Smooth muscle cell (in vitro differentiated cells): ENCODE results near the gene CDK6. TPM values are rescaled to one million over a fixed set of nuclear protein-coding genes. Genes with fewer than 3 reads are reported as not detected.
A peak's percentile ranks its signal among the peaks of the same experiment; 100 is the strongest.
"Not testable (repeated sequence)": the region's sequence is repeated elsewhere in the genome, so short reads cannot be mapped to it uniquely, and the experiment has no call there.

ENCODE experiments used
- DNase-seq: peaks from one replicate; lab custom pipeline; 2025; ENCODE audit not compliant: unreplicated experiment; lab: John Stamatoyannopoulos, UW
- H2AFZ ChIP-seq: fragments of 200-600 bp; sonication (generic); 2 replicates; pipeline ENCODE4 v1.6.0; 2016; ENCODE audit warnings: antibody characterized with exemption, low read depth, mild to moderate bottlenecking
- H3F3A ChIP-seq: fragments of 200-600 bp; sonication (generic); 2 replicates; pipeline ENCODE4 v1.6.0; 2017; ENCODE audit warnings: antibody characterized with exemption, low read depth
- H3K27ac ChIP-seq: fragments of 200-600 bp; sonication (generic); 2 replicates; pipeline ENCODE4 v1.5.1; 2016; ENCODE audit warnings: low read depth, mild to moderate bottlenecking
- H3K27me3 ChIP-seq: fragments of 200-600 bp; sonication (generic); 2 replicates; pipeline ENCODE4 v1.6.1; 2016; ENCODE audit warnings: low read depth, mild to moderate bottlenecking
- H3K36me3 ChIP-seq: fragments of 200-600 bp; sonication (generic); 2 replicates; pipeline ENCODE4 v1.5.1; 2016; ENCODE audit warnings: low read depth
- H3K4me1 ChIP-seq: fragments of 200-600 bp; sonication (generic); 2 replicates; pipeline ENCODE4 v1.5.1; 2016; ENCODE audit warnings: low read depth
- H3K4me2 ChIP-seq: fragments of 200-600 bp; sonication (generic); 2 replicates; pipeline ENCODE4 v1.6.0; 2016; ENCODE audit warnings: mild to moderate bottlenecking
- H3K4me3 ChIP-seq: fragments of 200-600 bp; sonication (generic); 2 replicates; pipeline ENCODE4 v1.5.1; 2016; ENCODE audit warnings: mild to moderate bottlenecking
- H3K79me2 ChIP-seq: fragments of 200-600 bp; sonication (generic); 2 replicates; pipeline ENCODE4 v1.6.0; 2016; ENCODE audit warnings: low read depth, mild to moderate bottlenecking
- H3K9ac ChIP-seq: fragments of 200-600 bp; sonication (generic); 2 replicates; pipeline ENCODE4 v1.6.0; 2016; ENCODE audit warnings: low read depth
- H3K9me3 ChIP-seq: fragments of 200-600 bp; sonication (generic); replicated peaks from 2 replicates; pipeline ENCODE4 v1.5.1; 2016; ENCODE audit warnings: low read depth
- H4K20me1 ChIP-seq: fragments of 200-600 bp; sonication (generic); 2 replicates; pipeline ENCODE4 v1.6.0; 2016; ENCODE audit warnings: low read depth
- WGBS: methylation state at CpG from one replicate; pipeline ENCODE4 v1.1.7; 2016; ENCODE audit warnings: low lambda C conversion rate; 5-methylcytosine and 5-hydroxymethylcytosine counted together
- polyA plus RNA-seq: library from polyadenylated mRNA; unstranded; fragments of >200 nt; fragmentation: Nextera tagmentation; extraction: Ambion mirVana; gene quantifications from 2 replicates; pipeline ENCODE4 v1.2.1, GENCODE V29; 2016
- total RNA-seq: library from RNA; depleted of rRNA; stranded (reverse); fragments of >200 nt; gene quantifications from 2 replicates; pipeline ENCODE4 v1.2.3, GENCODE V29; 2014
- TF ChIP-seq, protein P1 (sequence below): fragments of 200-600 bp; sonication (generic); IDR thresholded peaks from 2 replicates; pipeline ENCODE4 v1.5.1; 2017; ENCODE audit warnings: borderline replicate concordance, mild to moderate bottlenecking, antibody characterized with exemption; ENCODE audit not compliant: insufficient read depth, poor library complexity, severe bottlenecking

The CDK6 gene
- total and polyA plus RNA-seq, 2 experiments from 2014 or later: 34.2 to 99.2 TPM

DNA sequence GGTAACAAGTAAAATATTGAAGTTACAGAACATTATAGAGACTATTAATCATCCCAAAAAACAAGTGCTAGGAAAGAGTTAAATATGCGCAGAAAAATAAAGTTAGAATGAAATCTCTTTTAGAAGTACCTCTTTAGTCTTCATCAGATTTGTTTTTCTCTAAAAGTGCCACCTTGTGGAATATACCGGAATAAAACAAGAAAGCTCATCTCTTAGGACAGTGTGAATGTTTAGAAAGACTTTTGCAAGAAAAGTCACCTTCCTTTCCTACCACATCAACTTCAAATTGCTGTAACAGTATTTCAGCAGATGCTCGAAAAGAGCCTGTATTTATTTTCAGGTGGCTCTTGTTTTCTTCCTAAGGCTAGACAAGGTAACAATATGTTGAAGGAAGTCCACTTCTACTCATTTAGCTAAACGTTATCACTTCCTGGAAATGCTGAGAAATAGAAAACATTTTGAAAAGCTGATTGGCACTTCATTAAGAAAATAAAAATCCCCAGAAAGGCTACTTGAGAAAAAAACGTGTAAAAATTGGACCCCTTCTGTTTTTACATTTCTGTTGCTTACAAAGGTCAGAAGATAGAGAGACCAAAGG, 226.4 kb downstream of the CDK6 start:
- no peak overlapping the region for H3K4me2 ChIP-seq
- H3K9ac ChIP-seq: no peak overlapping the region
- H3K9me3 ChIP-seq: no peaks in the 10 kb centered on the region
- H3K4me3 ChIP-seq: no peak overlapping the region
- peaks cover 17% of the 10 kb centered on the region for H3K36me3 ChIP-seq
- H2AFZ ChIP-seq: no peak overlapping the region
- H3K79me2 ChIP-seq: no peaks in the 10 kb centered on the region
- H3F3A ChIP-seq: peaks cover 9% of the 10 kb centered on the region
- peaks cover 4% of the 10 kb centered on the region for H3K4me1 ChIP-seq
- H4K20me1 ChIP-seq: peaks cover 10% of the 10 kb centered on the region
- no peaks in the 10 kb centered on the region for H3K27me3 ChIP-seq
- TF ChIP-seq, protein P1, sequence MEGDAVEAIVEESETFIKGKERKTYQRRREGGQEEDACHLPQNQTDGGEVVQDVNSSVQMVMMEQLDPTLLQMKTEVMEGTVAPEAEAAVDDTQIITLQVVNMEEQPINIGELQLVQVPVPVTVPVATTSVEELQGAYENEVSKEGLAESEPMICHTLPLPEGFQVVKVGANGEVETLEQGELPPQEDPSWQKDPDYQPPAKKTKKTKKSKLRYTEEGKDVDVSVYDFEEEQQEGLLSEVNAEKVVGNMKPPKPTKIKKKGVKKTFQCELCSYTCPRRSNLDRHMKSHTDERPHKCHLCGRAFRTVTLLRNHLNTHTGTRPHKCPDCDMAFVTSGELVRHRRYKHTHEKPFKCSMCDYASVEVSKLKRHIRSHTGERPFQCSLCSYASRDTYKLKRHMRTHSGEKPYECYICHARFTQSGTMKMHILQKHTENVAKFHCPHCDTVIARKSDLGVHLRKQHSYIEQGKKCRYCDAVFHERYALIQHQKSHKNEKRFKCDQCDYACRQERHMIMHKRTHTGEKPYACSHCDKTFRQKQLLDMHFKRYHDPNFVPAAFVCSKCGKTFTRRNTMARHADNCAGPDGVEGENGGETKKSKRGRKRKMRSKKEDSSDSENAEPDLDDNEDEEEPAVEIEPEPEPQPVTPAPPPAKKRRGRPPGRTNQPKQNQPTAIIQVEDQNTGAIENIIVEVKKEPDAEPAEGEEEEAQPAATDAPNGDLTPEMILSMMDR: peak; percentile 21
- WGBS: 58% methylated on average over 5 of the region's 5 CpGs
- no peak overlapping the region for H3K27ac ChIP-seq
- DNase-seq: no peak

DNA sequence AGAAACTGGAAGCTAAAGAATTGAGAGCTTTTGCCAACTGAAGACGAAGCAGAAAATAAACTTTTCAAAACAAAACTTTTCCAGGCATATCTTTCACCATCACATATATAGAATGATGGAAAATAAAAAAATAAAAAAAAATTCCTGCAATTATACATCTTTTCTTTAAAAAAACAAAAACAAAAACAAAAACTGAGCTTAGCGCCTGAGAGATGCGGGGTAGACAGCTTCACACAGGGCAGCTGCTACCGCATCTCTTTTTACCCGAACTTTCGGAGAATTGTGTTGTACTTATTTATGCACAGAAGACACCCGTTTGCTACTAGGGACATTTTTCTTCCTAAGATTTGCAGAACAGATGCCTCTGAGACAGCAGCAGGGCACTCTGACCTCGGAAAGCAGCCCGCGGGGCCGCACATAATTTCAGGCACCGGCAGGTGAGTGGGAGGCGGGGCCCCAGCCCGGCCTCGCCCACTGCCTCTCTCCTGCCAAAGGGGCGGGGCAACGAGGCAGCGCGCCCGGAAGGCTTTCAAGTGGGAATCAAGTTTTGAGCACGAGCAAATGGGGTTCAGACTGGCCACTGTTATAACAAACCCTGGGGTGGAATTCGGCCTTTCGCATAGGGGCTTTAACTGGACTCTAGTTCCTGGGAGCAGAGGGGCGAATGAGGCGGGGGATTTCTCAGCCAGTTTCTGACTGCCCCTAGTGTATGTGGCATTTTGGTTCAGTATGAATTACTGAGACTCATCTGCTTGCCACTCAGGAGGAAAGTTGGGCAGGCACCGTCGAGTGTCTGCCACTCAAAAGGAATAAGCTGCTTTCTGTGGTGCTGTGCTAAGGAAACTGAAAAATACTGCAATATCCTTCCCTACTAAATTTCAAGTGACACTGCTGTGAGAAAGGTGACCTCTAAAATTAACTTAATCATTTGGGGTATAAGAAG, 227.7 kb downstream of the CDK6 start:
- H2AFZ ChIP-seq: no peak overlapping the region
- peaks cover 4% of the 10 kb centered on the region for H3K4me1 ChIP-seq
- 41% methylated on average over 27 of the region's 27 CpGs for WGBS
- no peak for DNase-seq
- peak overlapping the region; percentile 41 for H3K4me3 ChIP-seq
- H3K79me2 ChIP-seq: no peaks in the 10 kb centered on the region
- peaks cover 7% of the 10 kb centered on the region for H3K36me3 ChIP-seq
- H3K27me3 ChIP-seq: no peaks in the 10 kb centered on the region
- H3F3A ChIP-seq: peaks cover 9% of the 10 kb centered on the region
- peak overlapping the region; percentile 61 for H3K4me2 ChIP-seq
- H3K27ac ChIP-seq: no peak overlapping the region
- H4K20me1 ChIP-seq: peaks cover 10% of the 10 kb centered on the region
- H3K9ac ChIP-seq: no peak overlapping the region
- TF ChIP-seq, protein P1: no peak
- no peaks in the 10 kb centered on the region for H3K9me3 ChIP-seq

DNA sequence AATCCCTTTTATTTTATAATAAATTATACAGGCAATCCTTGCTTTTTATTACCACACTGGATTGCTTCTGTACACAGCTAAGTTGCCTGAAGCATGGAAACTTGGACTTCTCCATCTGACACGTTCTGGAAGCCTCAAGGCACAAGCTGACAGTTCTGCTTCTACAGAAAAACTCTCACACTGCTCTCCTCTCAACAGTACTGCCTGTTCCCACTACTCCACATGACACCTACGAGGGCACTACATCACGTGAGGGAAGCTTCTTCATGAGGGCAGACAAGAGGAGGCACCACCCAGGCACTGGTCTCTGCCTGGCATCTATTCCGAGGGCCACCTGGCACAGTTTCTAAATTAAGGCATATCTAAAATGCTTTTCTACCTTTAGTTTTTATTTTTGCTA, 229.4 kb downstream of the CDK6 start:
- no peak for DNase-seq
- Histone ChIP-seq H3K27me3 (no peaks in the 10 kb centered on the region), H3F3A (peaks cover 12% of the 10 kb centered on the region), H4K20me1 (peaks cover 10% of the 10 kb centered on the region), H3K79me2 (no peaks in the 10 kb centered on the region), H3K9ac (no peak overlapping the region), H3K36me3 (peaks cover 3% of the 10 kb centered on the region), H3K4me3 (no peak overlapping the region), H2AFZ (no peak overlapping the region), H3K4me1 (peaks cover 4% of the 10 kb centered on the region), H3K9me3 (no peaks in the 10 kb centered on the region), H3K4me2 (no peak overlapping the region), H3K27ac (no peak overlapping the region)
- WGBS: 93% methylated on average over 4 of the region's 4 CpGs
- TF ChIP-seq, protein P1: no peak

DNA sequence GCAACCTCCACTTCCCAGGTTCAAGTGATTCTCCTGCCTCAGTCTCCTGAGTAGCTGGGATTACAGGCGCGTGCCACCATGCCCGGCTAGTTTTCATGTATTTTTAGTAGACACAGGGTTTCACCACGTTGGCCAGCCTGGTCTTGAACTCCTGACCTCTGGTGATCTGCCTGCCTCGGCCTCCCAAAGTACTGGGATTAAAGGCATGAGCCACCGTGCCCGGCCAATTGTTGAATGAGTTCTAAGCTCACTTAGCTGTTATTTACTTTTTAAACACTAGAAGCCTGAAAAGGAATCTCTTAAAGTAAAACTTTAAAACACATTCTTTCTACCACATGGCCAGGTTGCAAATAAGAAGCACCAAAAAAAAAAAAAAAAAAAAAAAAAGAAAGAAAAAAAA, 231.9 kb downstream of the CDK6 start:
- H3K4me1 ChIP-seq, H3K4me3 ChIP-seq, H3K27me3 ChIP-seq, H3K9ac ChIP-seq, H2AFZ ChIP-seq, H3K79me2 ChIP-seq, H3K9me3 ChIP-seq, H3K4me2 ChIP-seq, DNase-seq, H3K36me3 ChIP-seq, H3K27ac ChIP-seq, H4K20me1 ChIP-seq: not testable (repeated sequence)
- peaks cover 12% of the 10 kb centered on the region for H3F3A ChIP-seq
- 92% methylated on average over 7 of the region's 7 CpGs for WGBS
